Neural progenitor cell (in vitro differentiated cells): ENCODE measurements around the gene ITSN1.

Source experiments
- EZH2 ChIP-seq: fragments of 200-600 bp; sonication (generic); IDR thresholded peaks from 2 replicates; pipeline ENCODE4 v1.6.1; 2017; ENCODE audit warnings: antibody characterized with exemption, mild to moderate bottlenecking, moderate library complexity
- TF ChIP-seq, protein P1 (sequence below): fragments of 200-600 bp; sonication (generic); IDR thresholded peaks from 2 replicates; pipeline ENCODE4 v1.5.1; 2017; ENCODE audit warnings: antibody characterized with exemption, mild to moderate bottlenecking

- TF ChIP-seq, protein P1, sequence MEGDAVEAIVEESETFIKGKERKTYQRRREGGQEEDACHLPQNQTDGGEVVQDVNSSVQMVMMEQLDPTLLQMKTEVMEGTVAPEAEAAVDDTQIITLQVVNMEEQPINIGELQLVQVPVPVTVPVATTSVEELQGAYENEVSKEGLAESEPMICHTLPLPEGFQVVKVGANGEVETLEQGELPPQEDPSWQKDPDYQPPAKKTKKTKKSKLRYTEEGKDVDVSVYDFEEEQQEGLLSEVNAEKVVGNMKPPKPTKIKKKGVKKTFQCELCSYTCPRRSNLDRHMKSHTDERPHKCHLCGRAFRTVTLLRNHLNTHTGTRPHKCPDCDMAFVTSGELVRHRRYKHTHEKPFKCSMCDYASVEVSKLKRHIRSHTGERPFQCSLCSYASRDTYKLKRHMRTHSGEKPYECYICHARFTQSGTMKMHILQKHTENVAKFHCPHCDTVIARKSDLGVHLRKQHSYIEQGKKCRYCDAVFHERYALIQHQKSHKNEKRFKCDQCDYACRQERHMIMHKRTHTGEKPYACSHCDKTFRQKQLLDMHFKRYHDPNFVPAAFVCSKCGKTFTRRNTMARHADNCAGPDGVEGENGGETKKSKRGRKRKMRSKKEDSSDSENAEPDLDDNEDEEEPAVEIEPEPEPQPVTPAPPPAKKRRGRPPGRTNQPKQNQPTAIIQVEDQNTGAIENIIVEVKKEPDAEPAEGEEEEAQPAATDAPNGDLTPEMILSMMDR = no peak
- TF ChIP-seq EZH2 = no peak
These were observed 812 bp upstream of the ITSN1 start, which contains the start of gene CRYZL1 for GRCh38 chr21:33641352-33642026.
